H9 (cell line): ENCODE results near the gene EVL. TPM values are rescaled to one million over a fixed set of nuclear protein-coding genes. Genes with fewer than 3 reads are reported as not detected.

Source experiments
- DNase-seq: peaks from one replicate; pipeline ENCODE4 v3.0.0-alpha.2; 2017
- H2AFZ ChIP-seq: one replicate; pipeline ENCODE4 v1.6.1; 2013; ENCODE audit warnings: mild to moderate bottlenecking, low read length, control low read depth, moderate library complexity
- H2AK5ac ChIP-seq: 2 replicates; pipeline ENCODE4 v1.6.1; 2013; ENCODE audit warnings: low read length, control low read depth, mixed read lengths; ENCODE audit not compliant: insufficient read length
- H2BK120ac ChIP-seq: one replicate; pipeline ENCODE4 v1.6.1; 2013; ENCODE audit warnings: low read depth, mild to moderate bottlenecking, low read length, control low read depth, inconsistent platforms; ENCODE audit not compliant: poor library complexity, severe bottlenecking
- H2BK12ac ChIP-seq: 2 replicates; pipeline ENCODE4 v1.6.1; 2013; ENCODE audit warnings: low read length, control low read depth, mixed read lengths, low read depth; ENCODE audit not compliant: insufficient read length
- H2BK15ac ChIP-seq: 2 replicates; pipeline ENCODE4 v1.6.1; 2013; ENCODE audit warnings: low read depth, low read length, control low read depth
- H2BK20ac ChIP-seq: one replicate; pipeline ENCODE4 v1.6.1; 2013; ENCODE audit warnings: low read depth, mild to moderate bottlenecking, low read length, control low read depth, inconsistent platforms; ENCODE audit not compliant: poor library complexity, severe bottlenecking
- H2BK5ac ChIP-seq: 2 replicates; pipeline ENCODE4 v1.6.1; 2013; ENCODE audit warnings: low read length, control low read depth, mixed read lengths; ENCODE audit not compliant: insufficient read length
- H3K14ac ChIP-seq: 2 replicates; pipeline ENCODE4 v1.6.1; 2013; ENCODE audit warnings: low read length, control low read depth; ENCODE audit not compliant: insufficient read depth
- H3K18ac ChIP-seq: 2 replicates; pipeline ENCODE4 v1.6.1; 2013; ENCODE audit warnings: low read depth, mild to moderate bottlenecking, mixed read lengths, low read length, control low read depth; ENCODE audit not compliant: insufficient read length
- H3K23ac ChIP-seq: 2 replicates; pipeline ENCODE4 v1.6.1; 2013; ENCODE audit warnings: low read length, control low read depth, mixed read lengths, low read depth; ENCODE audit not compliant: insufficient read length
- H3K23me2 ChIP-seq: 2 replicates; pipeline ENCODE4 v1.6.1; 2013; ENCODE audit warnings: low read depth, mild to moderate bottlenecking, mixed read lengths, low read length, control low read depth; ENCODE audit not compliant: insufficient read length, poor library complexity, severe bottlenecking
- H3K27ac ChIP-seq: 2 replicates; pipeline ENCODE4 v1.5.1; 2013; ENCODE audit warnings: low read length, control low read depth, mixed read lengths, low read depth; ENCODE audit not compliant: insufficient read length
- H3K27me3 ChIP-seq: 2 replicates; pipeline ENCODE4 v1.6.1; 2013; ENCODE audit warnings: low read length, control low read depth, inconsistent platforms; ENCODE audit not compliant: insufficient read depth
- H3K4ac ChIP-seq: 2 replicates; pipeline ENCODE4 v1.6.1; 2013; ENCODE audit warnings: low read depth, mild to moderate bottlenecking, control low read depth, inconsistent platforms, low read length, moderate library complexity
- H3K4me1 ChIP-seq: 2 replicates; pipeline ENCODE4 v1.6.1; 2013; ENCODE audit warnings: low read length, control low read depth, inconsistent platforms; ENCODE audit not compliant: insufficient read depth
- H3K4me2 ChIP-seq: 2 replicates; pipeline ENCODE4 v1.6.1; 2013; ENCODE audit warnings: low read length, control low read depth, mixed read lengths; ENCODE audit not compliant: insufficient read length, insufficient read depth
- H3K56ac ChIP-seq: 2 replicates; pipeline ENCODE4 v1.6.1; 2013; ENCODE audit warnings: low read depth, mild to moderate bottlenecking, mixed read lengths, low read length, control low read depth; ENCODE audit not compliant: insufficient read length
- H3K79me1 ChIP-seq: 2 replicates; pipeline ENCODE4 v1.6.1; 2013; ENCODE audit warnings: low read depth, mild to moderate bottlenecking, moderate library complexity, low read length, control low read depth, inconsistent platforms; ENCODE audit not compliant: insufficient read depth, poor library complexity, severe bottlenecking
- H3K79me2 ChIP-seq: 2 replicates; pipeline ENCODE4 v1.6.1; 2013; ENCODE audit warnings: low read length, control low read depth, inconsistent platforms; ENCODE audit not compliant: insufficient read depth
- H3K9ac ChIP-seq: 2 replicates; pipeline ENCODE4 v1.6.1; 2013; ENCODE audit warnings: low read length, control low read depth, mixed read lengths; ENCODE audit not compliant: insufficient read length; ENCODE audit errors: extremely low read depth
- H3K9me3 ChIP-seq: one replicate; pipeline ENCODE4 v1.6.1; 2013; ENCODE audit warnings: low read depth, low read length, inconsistent platforms; ENCODE audit not compliant: control insufficient read depth
- H3T11ph ChIP-seq: one replicate; pipeline ENCODE4 v1.6.1; 2013; ENCODE audit warnings: mild to moderate bottlenecking, low read length, control low read depth, inconsistent platforms
- H4K20me1 ChIP-seq: one replicate; pipeline ENCODE4 v1.6.1; 2013; ENCODE audit not compliant: control insufficient read depth, insufficient read length, insufficient read depth
- H4K5ac ChIP-seq: 2 replicates; pipeline ENCODE4 v1.6.1; 2013; ENCODE audit warnings: low read depth, mild to moderate bottlenecking, mixed read lengths, low read length, control low read depth; ENCODE audit not compliant: insufficient read length
- H4K8ac ChIP-seq: replicated peaks from 2 replicates; pipeline ENCODE4 v1.6.1; 2013; ENCODE audit warnings: low read length, control low read depth, mixed read lengths, low read depth; ENCODE audit not compliant: insufficient read length
- H4K91ac ChIP-seq: 2 replicates; pipeline ENCODE4 v1.6.1; 2013; ENCODE audit warnings: low read depth, mild to moderate bottlenecking, moderate library complexity, mixed read lengths, low read length, control low read depth; ENCODE audit not compliant: insufficient read length
- H3K27ac Mint-ChIP-seq, 3 experiments: 2 replicates in 2 of 3; 3 replicates in 1 of 3; pipeline ENCODE4 v1.8.0; 2020 to 2021; ENCODE audit warnings: mixed read lengths in 3 of 3, mild to moderate bottlenecking in 1 of 3, moderate library complexity in 1 of 3
- H3K27me3 Mint-ChIP-seq: 2 replicates; pipeline ENCODE4 v1.8.0; 2021; ENCODE audit warnings: low read depth, mild to moderate bottlenecking, moderate library complexity, mixed read lengths
- H3K36me3 Mint-ChIP-seq, 3 experiments: 2 replicates in 2 of 3; 3 replicates in 1 of 3; pipeline ENCODE4 v1.8.0; 2020 to 2021; ENCODE audit warnings: low read depth in 3 of 3, mixed read lengths in 3 of 3; ENCODE audit not compliant: insufficient read depth in 1 of 3
- H3K4me1 Mint-ChIP-seq, 2 experiments: 2 replicates each; pipeline ENCODE4 v1.8.0; 2020; ENCODE audit warnings: mixed read lengths in 2 of 2
- H3K4me3 Mint-ChIP-seq, 2 experiments: 2 replicates in 1 of 2; 3 replicates in 1 of 2; pipeline ENCODE4 v1.8.0; 2020 to 2021; ENCODE audit warnings: mild to moderate bottlenecking in 2 of 2, mixed read lengths in 2 of 2, moderate library complexity in 1 of 2
- H3K9me3 Mint-ChIP-seq, 2 experiments: 2 replicates in 1 of 2; 3 replicates in 1 of 2; pipeline ENCODE4 v1.8.0; 2020; ENCODE audit warnings: mild to moderate bottlenecking in 2 of 2, mixed read lengths in 2 of 2, moderate library complexity in 1 of 2
- WGBS: extraction: QIAGEN DNeasy Blood & Tissue Kit; methylation state at CpG from one replicate; pipeline ENCODE4 v1.1.7; 2013; ENCODE audit warnings: missing lambda C conversion rate, low lambda C conversion rate, mixed read lengths; ENCODE audit not compliant: insufficient read length; ENCODE audit errors: extremely low coverage; 5-methylcytosine and 5-hydroxymethylcytosine counted together
- total RNA-seq: library from RNA; stranded (reverse); gene quantifications from 2 replicates; pipeline ENCODE4 v1.2.1, GENCODE V29; 2021
- TF ChIP-seq, protein P1 (sequence below): fragments of 200-600 bp; sonication (generic); conservative IDR thresholded peaks from 3 replicates; pipeline ENCODE4 v1.8.0; 2021; ENCODE audit warnings: antibody characterized with exemption, mild to moderate bottlenecking

EVL gene
- total RNA-seq, 1 experiment from 2014 or later, result 53.2 TPM

DNA sequence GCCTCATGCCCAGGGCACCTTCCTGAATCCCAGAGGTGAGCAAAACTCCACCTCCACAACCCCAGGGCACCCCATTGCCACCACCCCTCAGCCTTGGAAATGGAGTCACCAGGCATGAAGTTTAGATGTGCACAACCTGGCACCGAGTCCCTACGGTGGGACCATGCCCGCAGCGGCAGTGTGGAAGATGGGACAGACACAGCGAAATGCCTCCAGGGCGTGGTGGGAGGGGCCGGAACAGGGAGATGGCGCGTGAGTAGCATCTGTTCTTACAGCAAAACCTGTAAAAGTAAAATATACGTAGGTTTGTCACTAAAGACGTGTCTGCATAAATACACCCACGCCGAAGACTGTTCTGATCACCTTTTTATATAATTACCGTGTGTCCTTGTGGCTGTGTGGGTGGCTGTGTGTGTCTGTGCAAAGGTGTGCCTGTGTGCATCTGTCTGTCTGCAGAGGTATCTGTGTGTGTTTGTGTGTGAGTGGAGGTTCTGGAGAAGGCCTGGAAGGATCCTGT lies 111.6 kb downstream of the EVL start:
- Histone ChIP-seq H3K9me3 (no peaks in the 10 kb centered on the region), H4K91ac (no peak overlapping the region), H2AFZ (no peak overlapping the region), H4K8ac (no peak overlapping the region), H3K27me3 (no peaks in the 10 kb centered on the region), H3K79me1 (no peaks in the 10 kb centered on the region), H3K56ac (no peak overlapping the region), H3K4me2 (no peak overlapping the region), H3K27ac (no peak overlapping the region), H4K5ac (no peak overlapping the region), H2BK120ac (no peak overlapping the region), H2AK5ac (no peak overlapping the region), H3K79me2 (no peaks in the 10 kb centered on the region), H3K9ac (no peak overlapping the region), H3K23ac (no peak overlapping the region), H3K18ac (no peak overlapping the region), H3K23me2 (peaks cover 5% of the 10 kb centered on the region), H4K20me1 (no peaks in the 10 kb centered on the region), H3K4ac (no peak overlapping the region), H2BK12ac (no peak overlapping the region), H3K14ac (no peak overlapping the region), H2BK5ac (no peak overlapping the region), H3T11ph (no peak overlapping the region), H3K4me1 (no peaks in the 10 kb centered on the region), H2BK15ac (no peak overlapping the region), H2BK20ac (no peak overlapping the region)
- Mint-ChIP-seq H3K9me3 (peaks cover 3 to 7% of the 10 kb centered on the region in 2 experiments; a peak in 4 of 5 replicates), H3K4me3 (no peak overlapping the region), H3K27me3 (peaks cover 4% of the 10 kb centered on the region), H3K4me1 (peaks cover 0 to 7% of the 10 kb centered on the region in 2 experiments; a peak in 3 of 4 replicates), H3K36me3 (peaks cover 0 to 4% (median 0%) of the 10 kb centered on the region in 3 experiments; a peak in 1 of 7 replicates), H3K27ac (no peak overlapping the region)
- WGBS, result no CpG with 5 or more reads among the region's 14 CpGs
- DNase-seq, result no peak
- TF ChIP-seq, protein P1, sequence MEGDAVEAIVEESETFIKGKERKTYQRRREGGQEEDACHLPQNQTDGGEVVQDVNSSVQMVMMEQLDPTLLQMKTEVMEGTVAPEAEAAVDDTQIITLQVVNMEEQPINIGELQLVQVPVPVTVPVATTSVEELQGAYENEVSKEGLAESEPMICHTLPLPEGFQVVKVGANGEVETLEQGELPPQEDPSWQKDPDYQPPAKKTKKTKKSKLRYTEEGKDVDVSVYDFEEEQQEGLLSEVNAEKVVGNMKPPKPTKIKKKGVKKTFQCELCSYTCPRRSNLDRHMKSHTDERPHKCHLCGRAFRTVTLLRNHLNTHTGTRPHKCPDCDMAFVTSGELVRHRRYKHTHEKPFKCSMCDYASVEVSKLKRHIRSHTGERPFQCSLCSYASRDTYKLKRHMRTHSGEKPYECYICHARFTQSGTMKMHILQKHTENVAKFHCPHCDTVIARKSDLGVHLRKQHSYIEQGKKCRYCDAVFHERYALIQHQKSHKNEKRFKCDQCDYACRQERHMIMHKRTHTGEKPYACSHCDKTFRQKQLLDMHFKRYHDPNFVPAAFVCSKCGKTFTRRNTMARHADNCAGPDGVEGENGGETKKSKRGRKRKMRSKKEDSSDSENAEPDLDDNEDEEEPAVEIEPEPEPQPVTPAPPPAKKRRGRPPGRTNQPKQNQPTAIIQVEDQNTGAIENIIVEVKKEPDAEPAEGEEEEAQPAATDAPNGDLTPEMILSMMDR, result no peak
